MCF 10A (cell line): Measurements from ENCODE around the gene TBC1D14. TPM values are rescaled to one million over a fixed set of nuclear protein-coding genes. Genes with fewer than 3 reads are reported as not detected.
A peak's percentile ranks its signal among the peaks of the same experiment; 100 is the strongest.

Source experiments
- BruUV-seq: library from RNA; stranded (reverse); fragments of 400-500 nt; replicated peaks from 2 replicates; lab custom pipeline; 2021; lab: Mats Ljungman, UMichigan
- CTCF ChIA-PET: fragments of 300-600 bp; sonication (Branson Sonifier 250); formaldehyde crosslinking; extraction: SDS; loops from one replicate; lab custom pipeline; 2021; ENCODE audit warnings: antibody characterized with exemption, inconsistent platforms; lab: Yijun Ruan, JAX
- POLR2A ChIA-PET: fragments of 300-600, 350-650 bp; sonication (Branson Sonifier 250); formaldehyde crosslinking; extraction: SDS; loops from one replicate; lab custom pipeline; 2020; ENCODE audit warnings: antibody characterized with exemption, inconsistent platforms; lab: Yijun Ruan, JAX
- DNase-seq: peaks from one replicate; pipeline ENCODE4 v3.0.0-alpha.2; 2018; ENCODE audit not compliant: unreplicated experiment
- H3K27ac Mint-ChIP-seq: one replicate; pipeline ENCODE4 v1.8.0; 2022; ENCODE audit warnings: mild to moderate bottlenecking, low read depth, mixed read lengths; ENCODE audit not compliant: unreplicated experiment
- H3K27me3 Mint-ChIP-seq: one replicate; pipeline ENCODE4 v1.8.0; 2022; ENCODE audit warnings: mixed read lengths; ENCODE audit not compliant: insufficient read depth, unreplicated experiment
- H3K36me3 Mint-ChIP-seq: one replicate; pipeline ENCODE4 v1.8.0; 2022; ENCODE audit warnings: mild to moderate bottlenecking, moderate library complexity, mixed read lengths; ENCODE audit not compliant: insufficient read depth, unreplicated experiment
- H3K4me1 Mint-ChIP-seq: one replicate; pipeline ENCODE4 v1.8.0; 2022; ENCODE audit warnings: mixed read lengths; ENCODE audit not compliant: insufficient read depth, unreplicated experiment
- H3K4me3 Mint-ChIP-seq: one replicate; pipeline ENCODE4 v1.8.0; 2022; ENCODE audit warnings: mild to moderate bottlenecking, moderate library complexity, mixed read lengths; ENCODE audit not compliant: unreplicated experiment
- H3K9me3 Mint-ChIP-seq: one replicate; pipeline ENCODE4 v1.8.0; 2022; ENCODE audit warnings: mixed read lengths; ENCODE audit not compliant: unreplicated experiment
- intact Hi-C: fragments of 100-400 bp; cut with micrococcal nuclease; formaldehyde crosslinking; loops from 2 replicates; pipeline ENCODE4 v1.14.1; 2022
- total RNA-seq: library from RNA; stranded (reverse); gene quantifications from 2 replicates; pipeline ENCODE4 v1.2.3, GENCODE V29; 2022
- TF ChIP-seq, protein P1 (sequence below): fragments of 200-600 bp; IDR thresholded peaks from one replicate; pipeline ENCODE4 v1.8.0; 2022; ENCODE audit warnings: antibody characterized with exemption, mild to moderate bottlenecking; ENCODE audit not compliant: unreplicated experiment

Gene TBC1D14
- total RNA-seq, 1 experiment from 2014 or later = 55.1 TPM

DNA sequence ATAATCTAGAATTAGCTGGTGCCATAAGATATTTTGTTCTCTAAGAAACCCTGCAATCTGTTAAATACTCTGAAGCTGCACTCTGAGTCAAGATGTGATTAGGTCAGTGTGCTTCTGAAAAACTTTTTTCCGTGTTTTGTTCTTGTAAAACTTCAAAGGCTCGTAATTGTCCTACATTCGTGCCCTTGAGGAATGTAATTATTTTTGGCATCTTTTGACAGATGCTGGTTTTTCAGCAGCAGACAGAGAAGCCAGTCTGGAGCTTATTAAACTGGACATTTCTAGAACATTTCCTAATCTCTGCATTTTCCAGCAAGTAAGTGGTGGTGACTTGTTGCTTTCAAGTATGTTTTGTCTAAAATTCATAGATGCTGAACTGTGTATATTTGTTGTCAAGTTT, 96.8 kb downstream of the TBC1D14 start:
- intact Hi-C loops = no loop called here
- H3K27ac Mint-ChIP-seq = peak overlapping the region; percentile 98
- POLR2A ChIA-PET = interaction anchor here (1.6 to 7.6 kb wide), 6 partner anchors 15 to 61 kb away, joined by 3 to 68 read pairs (median 48); partner anchors contain the start of genes GRPEL1 and TADA2B
- H3K27me3 Mint-ChIP-seq = no peaks in the 10 kb centered on the region
- H3K36me3 Mint-ChIP-seq = peaks cover 83% of the 10 kb centered on the region
- TF ChIP-seq, protein P1, sequence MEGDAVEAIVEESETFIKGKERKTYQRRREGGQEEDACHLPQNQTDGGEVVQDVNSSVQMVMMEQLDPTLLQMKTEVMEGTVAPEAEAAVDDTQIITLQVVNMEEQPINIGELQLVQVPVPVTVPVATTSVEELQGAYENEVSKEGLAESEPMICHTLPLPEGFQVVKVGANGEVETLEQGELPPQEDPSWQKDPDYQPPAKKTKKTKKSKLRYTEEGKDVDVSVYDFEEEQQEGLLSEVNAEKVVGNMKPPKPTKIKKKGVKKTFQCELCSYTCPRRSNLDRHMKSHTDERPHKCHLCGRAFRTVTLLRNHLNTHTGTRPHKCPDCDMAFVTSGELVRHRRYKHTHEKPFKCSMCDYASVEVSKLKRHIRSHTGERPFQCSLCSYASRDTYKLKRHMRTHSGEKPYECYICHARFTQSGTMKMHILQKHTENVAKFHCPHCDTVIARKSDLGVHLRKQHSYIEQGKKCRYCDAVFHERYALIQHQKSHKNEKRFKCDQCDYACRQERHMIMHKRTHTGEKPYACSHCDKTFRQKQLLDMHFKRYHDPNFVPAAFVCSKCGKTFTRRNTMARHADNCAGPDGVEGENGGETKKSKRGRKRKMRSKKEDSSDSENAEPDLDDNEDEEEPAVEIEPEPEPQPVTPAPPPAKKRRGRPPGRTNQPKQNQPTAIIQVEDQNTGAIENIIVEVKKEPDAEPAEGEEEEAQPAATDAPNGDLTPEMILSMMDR = no peak
- peaks cover 28% of the 10 kb centered on the region for H3K4me1 Mint-ChIP-seq
- no peaks in the 10 kb centered on the region for H3K9me3 Mint-ChIP-seq
- BruUV-seq = no TSS peak
- CTCF ChIA-PET = interaction anchor here (1.6 kb wide), 1 partner anchor 12 kb away, joined by 11 read pairs; no protein-coding TSS in a partner anchor
- no peak for DNase-seq
- no peak overlapping the region for H3K4me3 Mint-ChIP-seq

DNA sequence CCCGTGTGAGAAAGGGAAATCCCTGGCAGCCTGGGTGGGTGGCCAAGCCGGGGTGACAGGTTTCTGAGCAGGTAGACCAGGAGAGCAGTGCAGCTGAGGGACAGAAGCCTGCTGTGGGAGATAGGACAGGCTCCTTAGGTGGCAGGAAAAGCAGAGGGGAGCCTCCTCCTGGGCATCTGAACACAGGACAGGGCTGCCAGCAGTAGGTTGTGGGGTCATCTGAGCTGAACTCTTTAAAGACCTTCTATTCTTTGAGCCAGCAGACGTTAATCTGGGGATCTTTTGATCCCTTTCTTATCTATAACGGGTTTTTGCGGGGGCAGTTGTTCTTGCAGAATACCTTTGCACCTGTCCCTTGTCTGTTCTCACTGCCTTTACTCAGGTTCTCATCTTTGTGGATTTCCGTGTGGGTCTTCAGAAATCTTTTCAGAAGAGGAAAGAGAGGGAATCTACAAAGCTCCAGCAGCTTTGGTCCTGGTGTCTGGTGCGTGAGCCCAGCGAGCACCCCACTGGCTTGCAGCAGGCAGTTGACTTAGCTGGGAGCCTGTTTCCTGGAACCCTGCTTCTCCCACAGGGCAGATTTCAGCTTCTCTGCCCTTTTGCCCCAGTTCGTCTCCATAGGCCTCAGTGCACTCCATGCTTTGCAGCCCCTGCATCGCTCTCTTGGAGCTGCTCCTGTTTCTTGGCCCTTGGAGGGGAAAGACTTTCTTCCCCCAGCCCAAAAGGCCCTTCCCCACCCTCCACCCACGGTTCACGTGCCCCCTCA, 97.7 kb downstream of the TBC1D14 start:
- peak overlapping the region; percentile 69 for H3K27ac Mint-ChIP-seq
- no TSS peak for BruUV-seq
- intact Hi-C loops = no loop called here

DNA sequence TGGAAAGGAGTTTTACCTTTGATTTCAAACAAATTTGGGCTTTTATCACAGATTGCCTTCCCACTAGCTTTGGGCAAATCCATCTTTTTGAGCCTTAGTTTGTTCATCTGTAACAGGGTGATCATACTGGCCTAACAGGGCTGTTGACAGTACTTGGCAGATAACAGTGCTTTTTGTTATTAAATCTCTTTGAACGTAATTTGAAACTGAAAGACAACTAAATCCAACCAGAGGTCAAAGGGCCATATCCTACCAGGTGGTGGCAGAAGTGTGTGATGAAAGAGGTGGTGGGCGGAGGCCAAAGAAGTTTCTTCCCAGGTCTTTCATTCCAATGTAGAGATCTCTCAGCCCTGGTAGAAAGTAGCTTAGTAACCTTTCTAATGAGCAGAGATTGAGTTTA, 98.3 kb downstream of the TBC1D14 start:
- Mint-ChIP-seq H3K4me3 (no peak overlapping the region), H3K27me3 (no peaks in the 10 kb centered on the region), H3K9me3 (no peaks in the 10 kb centered on the region), H3K4me1 (peaks cover 19% of the 10 kb centered on the region), H3K27ac (peak overlapping the region; percentile 69), H3K36me3 (peaks cover 84% of the 10 kb centered on the region)
- intact Hi-C loops = no loop called here
- peak; percentile 66 for DNase-seq
- BruUV-seq = no TSS peak
- ChIA-PET CTCF (interaction anchor here (0.6 to 1.6 kb wide), 9 partner anchors 8 to 95 kb away, joined by 3 to 11 read pairs (median 4); partner anchors contain the start of gene TADA2B), POLR2A (interaction anchor here (0.6 to 1.4 kb wide), 5 partner anchors 14 to 60 kb away, joined by 3 to 9 read pairs (median 4); partner anchors contain the start of gene GRPEL1)
- TF ChIP-seq, protein P1 = no peak

More for the DNA sequence above, 97.7 kb downstream of the TBC1D14 start:
- DNase-seq = no peak
- H3K4me1 Mint-ChIP-seq = peaks cover 20% of the 10 kb centered on the region
- H3K4me3 Mint-ChIP-seq = no peak overlapping the region
- H3K36me3 Mint-ChIP-seq = peaks cover 84% of the 10 kb centered on the region
- POLR2A ChIA-PET = interaction anchor here (0.6 to 7.6 kb wide), 10 partner anchors 15 to 365 kb away, joined by 3 to 62 read pairs (median 5); partner anchors contain the start of genes GRPEL1 and TADA2B
- TF ChIP-seq, protein P1 = no peak
- CTCF ChIA-PET = interaction anchor here (0.5 to 1.6 kb wide), 7 partner anchors 11 to 96 kb away, joined by 3 to 11 read pairs (median 3); partner anchors contain the start of gene TADA2B
- H3K9me3 Mint-ChIP-seq = no peaks in the 10 kb centered on the region
- no peaks in the 10 kb centered on the region for H3K27me3 Mint-ChIP-seq

DNA sequence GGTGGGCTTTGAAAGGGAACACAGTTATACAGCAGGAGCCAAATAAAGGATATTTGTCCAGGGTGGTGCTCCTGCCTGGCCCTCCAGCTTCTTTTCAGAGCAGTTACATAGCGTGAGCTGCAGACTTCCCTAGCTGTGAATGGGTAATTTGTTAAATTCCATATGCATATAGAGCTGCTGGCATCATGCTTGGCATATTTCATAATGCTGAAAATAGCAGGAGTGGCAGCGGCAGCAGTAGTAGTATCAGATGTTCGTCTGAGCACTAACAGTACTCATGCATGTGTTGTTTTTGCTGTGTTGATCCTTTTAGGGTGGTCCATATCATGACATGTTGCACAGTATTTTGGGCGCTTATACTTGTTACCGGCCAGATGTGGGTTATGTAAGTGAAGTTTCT, 99.9 kb downstream of the TBC1D14 start:
- H3K27ac Mint-ChIP-seq = peak overlapping the region; percentile 25

More for the DNA sequence above, 99.9 kb downstream of the TBC1D14 start:
- ChIA-PET POLR2A (no interaction called here), CTCF (interaction anchor here (0.6 kb wide), 1 partner anchor 119 kb away, joined by 3 read pairs; no protein-coding TSS in a partner anchor)
- H3K36me3 Mint-ChIP-seq = peaks cover 86% of the 10 kb centered on the region
- H3K9me3 Mint-ChIP-seq = no peaks in the 10 kb centered on the region
- TF ChIP-seq, protein P1 = no peak
- no TSS peak for BruUV-seq
- intact Hi-C loops = no loop called here
- no peak overlapping the region for H3K4me3 Mint-ChIP-seq
- no peaks in the 10 kb centered on the region for H3K27me3 Mint-ChIP-seq
- H3K4me1 Mint-ChIP-seq = peaks cover 9% of the 10 kb centered on the region
- DNase-seq = no peak
